Stromal cell of bone marrow (primary cell): ENCODE data around the gene TOX2.

Experiments used
- DNase-seq: peaks from one replicate; pipeline ENCODE4 v3.0.0-alpha.2; 2012; ENCODE audit warnings: low read depth

Gene TOX2

DNA sequence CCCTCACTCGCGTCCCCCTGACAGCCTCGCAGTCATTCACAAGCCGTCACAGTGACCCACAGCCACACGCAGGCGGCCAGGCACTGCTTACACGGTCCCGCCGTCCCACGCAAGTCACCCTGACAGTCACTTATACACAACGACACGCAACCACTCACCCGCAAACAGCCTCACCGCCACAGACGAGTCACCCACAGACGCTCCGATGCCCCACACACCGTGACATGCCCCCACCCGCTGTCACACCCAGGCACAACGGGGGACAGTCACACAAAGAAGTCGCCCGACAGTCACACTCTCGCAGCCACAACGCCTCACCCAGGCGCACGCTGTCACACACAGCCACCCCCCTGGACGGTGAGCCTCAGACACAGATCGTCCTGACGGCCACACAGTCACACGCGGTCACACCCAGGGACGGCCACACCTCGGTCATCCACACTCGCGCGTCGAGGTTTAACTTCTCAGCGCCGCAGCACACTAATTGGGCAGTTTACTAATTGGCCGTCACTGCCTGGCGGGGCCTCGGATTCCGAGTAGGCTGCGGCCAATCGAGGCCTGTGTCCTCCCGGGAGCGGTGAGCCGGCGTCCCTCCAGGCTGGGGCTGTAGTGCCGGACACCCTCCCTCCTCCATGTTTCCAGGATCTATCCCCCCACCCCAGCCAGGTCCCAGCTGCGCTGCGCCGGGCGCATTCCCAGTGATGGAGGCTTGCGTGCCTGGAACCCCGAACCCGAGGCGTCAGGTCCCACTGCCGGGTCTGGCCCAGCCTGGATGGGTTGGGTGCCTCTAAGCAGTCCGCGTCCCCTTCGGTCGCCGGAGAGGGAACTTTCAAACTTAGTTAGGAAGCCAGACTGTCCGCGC lies 790 bp downstream of the TOX2 start:
- no peak for DNase-seq

DNA sequence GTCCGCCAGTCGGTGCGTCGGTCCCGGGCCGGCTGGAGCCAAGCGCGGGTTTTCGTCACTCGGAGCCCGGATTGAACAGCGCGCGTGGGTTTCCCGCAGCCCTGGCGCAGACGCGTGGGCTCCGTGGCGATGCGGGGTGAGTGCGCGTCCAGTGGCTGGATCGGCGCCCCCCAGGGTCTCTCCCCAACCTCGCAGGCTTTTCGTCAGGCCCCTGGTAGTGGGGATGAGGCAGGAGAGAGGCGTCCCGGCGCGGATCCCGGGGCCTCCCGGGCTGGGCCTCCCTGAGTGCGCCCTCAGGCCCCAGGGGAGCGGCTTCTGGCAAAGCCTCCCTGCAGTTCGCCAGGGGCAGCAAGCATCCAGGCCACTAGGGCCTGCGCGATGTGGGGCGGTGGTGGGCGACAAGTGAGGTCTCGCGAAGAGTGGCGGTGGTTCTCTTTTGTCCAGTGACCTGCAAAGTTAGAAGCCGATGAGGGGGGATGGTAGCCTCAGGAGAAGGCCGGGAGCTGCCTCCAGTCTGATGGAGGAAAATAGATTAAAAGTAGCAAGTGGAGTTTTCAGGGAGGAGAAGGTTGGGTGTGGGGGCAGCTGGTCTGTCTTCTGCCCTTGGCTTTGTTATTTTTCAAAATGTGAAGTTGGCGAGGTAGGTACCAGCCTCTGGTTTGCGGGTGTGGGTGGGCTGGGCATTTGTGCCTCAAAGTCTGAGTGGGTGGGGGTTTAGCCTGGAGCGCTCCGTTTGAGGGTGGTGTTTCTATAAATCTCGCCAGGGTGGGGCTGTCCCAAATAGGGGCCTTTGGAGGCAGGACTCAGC lies 1.6 kb downstream of the TOX2 start:
- no peak for DNase-seq

DNA sequence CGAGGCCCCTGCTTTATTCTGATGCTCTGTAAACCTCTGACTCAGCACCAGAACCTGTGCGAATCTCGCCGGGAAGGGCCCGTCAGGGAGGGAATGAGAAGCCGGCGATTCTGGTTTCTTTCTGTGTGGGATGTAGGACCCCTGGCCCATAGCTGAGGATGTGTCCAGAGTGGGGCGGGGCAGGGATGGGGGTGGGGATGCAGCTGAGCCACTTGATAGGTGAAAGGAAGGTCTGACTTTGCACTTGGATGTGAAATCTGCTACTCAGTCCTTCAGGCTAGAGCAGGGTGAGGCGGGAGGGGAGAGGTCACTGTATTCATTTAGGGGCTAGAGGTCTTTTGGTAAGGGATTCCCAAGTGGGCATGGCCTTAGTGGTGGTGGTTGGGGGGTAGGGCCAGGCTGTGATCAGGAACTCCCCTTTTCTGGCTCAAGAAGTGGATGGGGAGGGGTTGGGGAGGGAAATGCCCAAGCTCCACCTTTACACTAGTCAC lies 2.3 kb downstream of the TOX2 start:
- DNase-seq, result no peak

DNA sequence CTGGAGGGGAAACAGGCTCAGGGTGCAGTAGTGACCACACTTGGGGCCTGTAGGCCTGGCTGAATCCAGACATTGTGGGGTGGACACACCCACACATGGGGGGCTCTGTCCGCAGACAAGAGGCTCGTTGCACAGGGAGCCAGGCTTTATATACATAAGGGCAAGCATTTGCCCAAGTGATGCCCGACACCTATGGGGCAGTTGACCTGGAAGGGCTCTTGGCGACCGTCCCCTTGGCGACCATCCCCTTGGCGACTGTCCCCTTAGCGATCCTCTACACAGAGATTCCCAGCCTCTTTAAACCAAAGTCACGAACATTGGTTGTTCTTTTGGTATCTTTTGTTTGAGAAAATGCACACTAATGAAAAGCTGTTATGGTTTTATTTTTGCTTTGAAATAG lies 2.7 kb downstream of the TOX2 start:
- no peak for DNase-seq

DNA sequence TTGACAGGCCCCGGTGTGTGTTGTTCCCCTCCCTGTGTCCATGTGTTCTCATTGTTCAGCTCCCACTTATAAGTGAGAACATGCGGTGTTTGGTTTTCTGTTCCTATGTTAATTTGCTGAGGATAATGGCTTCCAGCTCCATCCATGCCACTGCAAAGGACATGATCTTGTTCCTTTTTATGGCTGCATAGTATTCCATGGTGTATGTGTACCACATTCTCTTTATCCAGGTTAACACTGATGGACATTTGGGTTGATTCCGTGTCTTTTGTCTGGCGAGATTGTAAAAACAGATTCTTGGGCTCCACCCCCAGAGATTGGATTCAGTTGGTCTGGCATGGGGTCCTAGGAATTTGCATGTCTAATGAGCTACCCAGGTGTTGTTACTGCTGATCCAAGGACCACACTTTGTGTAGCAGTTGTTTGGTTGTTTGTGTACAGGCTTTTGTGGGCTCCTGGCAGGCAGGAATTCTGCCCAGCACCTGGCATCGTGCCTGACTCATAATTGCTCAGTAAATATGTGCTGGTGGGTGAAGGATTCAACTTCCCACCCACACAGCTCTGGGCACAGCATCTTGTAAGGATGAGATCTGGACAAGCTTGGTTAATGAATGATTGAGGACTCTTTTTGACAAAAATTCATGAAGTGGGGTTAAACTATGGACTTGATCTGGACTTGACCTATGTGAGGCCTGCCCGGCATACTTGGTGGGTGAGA lies 5.2 kb downstream of the TOX2 start:
- DNase-seq, result no peak

DNA sequence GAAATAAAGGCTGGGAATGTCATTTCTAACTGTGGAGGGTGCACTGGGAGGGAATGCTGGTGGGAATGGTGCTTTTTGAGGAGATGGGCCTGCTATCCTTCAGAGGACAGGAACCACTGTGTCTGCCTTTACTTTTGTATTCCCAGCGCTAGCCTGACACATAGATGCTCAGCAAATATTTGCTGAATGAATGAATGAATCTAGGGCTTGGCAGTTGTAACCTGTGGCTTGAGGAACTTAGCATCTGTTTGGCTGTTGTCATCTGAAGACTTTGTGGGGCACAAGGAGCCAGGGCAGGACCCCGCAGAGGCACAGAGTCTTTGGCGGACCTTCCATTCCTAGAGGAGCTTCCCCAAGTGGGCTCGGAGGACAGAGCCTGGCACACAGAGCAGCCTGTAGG lies 6.1 kb downstream of the TOX2 start:
- DNase-seq, result no peak

DNA sequence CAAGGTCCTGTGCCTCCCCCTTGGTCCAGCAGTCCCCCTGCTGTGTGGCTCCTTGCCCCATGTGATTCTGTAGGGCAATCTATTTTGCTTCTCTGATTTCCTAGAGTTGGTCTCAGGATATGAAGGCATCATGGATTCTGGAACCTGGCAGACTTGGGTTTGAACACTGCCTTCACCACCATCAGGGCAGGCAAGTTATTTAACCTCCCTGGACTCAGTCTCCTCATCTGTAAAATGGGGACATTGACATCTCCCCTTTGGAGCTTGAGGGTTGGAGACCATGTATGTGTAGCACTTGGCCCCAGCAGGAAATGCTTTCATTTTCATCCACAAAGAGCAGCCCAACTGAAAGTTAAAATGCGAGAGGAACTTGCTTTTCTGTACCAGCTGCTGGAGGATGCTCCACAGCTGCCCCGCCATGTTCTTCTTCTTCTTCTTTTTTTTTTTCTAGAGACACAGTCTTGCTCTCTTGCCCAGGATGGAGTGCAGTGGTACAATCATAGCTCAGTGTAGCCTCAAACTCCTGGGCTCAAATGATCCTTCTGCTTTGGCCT lies 6.7 kb downstream of the TOX2 start:
- DNase-seq, result no peak

DNA sequence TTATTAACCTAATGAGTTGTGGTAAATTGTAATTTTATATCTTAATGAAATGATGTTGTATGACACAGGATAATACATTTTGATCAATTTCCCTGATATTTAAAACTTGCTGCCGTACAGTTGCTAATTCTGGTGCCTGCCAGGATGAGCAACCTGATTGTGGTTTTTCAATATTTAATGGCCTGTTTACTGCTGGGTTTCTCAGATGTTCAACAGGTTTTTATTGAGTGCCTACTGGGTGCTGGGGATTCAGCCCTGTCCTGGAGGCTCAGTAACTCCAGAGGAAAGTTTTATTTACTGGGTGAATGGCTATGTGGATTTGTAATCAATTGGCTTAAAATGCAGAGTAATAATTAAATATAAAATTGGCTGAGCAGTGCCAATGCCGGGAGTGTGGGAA lies 8.0 kb downstream of the TOX2 start:
- no peak for DNase-seq

DNA sequence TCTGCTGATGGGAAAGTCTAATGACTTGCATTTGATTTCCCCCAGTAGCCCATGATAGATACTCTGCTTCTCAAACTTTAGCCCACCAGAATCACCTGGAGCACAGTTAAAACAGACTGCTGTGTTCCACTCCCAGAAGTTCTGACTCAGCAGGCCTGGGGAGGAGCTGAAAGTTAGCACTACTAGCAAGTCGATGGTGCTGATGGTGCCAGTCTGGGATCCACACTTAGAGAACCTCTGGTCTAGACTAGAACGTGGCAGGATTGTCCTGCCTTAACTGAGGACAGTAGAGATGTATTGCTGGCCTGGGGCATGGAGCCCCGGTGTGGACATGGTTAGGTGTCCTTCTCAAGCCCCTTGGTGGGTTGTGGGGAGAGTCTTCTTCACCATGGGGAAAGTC lies 8.7 kb downstream of the TOX2 start:
- DNase-seq, result no peak

DNA sequence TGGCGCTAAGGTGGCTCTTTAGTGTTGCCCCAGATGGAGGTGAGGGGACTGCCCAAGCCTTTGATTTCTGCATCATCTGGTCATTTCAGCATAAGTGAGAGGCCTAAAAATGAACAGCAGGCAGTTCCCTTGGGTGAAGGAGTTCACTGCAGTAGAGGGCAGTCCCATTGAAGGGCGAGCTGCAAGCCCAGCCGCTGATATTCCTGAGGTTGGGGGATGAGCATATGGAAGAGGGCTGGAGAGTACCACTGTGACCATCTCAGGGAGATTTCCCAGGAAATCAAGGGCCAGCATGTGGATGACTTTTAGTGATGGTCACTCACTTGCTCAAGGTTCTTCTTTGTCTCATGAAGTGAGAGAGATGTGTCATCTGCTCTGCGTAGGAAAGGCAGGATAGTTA lies 9.3 kb downstream of the TOX2 start:
- no peak for DNase-seq

DNA sequence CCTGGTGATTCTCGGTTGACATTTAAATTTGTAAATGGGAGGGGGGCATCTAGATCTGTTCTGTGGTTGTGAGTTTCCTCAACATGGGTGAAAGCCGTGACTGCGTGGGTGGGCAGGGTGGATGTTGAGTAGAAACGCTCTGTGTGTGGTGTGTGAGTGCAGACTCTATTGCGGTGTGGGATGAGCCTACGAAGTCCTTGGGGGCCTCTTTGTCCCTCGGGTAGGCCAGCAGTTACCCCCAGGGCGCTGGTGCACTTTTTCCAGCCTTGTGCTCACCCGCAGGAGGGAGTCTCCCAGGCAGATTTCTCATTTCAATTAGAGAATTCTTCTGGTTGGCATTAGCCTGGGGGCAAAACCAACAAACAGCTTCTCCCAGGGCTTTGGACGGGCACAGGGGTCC lies 10.6 kb downstream of the TOX2 start:
- no peak for DNase-seq

DNA sequence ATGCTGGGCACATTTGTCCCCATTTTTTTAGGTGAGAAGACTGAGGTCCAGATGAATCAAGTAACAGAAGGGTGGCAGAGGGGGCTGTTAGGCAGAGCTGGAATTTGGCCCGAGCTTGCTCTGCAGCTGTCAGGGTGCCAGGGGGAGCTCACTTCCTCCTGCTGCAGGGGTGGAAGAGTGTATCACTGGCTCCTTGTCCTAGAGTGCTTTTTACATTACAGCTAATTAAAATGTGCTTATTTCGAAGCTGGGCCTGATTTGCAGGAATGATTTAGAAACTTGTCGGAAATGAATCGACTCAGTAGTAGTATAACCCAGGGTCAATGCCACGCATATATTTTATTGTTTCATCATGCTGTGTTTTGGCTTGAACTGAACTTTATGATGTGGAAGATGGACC lies 11.1 kb downstream of the TOX2 start:
- no peak for DNase-seq

DNA sequence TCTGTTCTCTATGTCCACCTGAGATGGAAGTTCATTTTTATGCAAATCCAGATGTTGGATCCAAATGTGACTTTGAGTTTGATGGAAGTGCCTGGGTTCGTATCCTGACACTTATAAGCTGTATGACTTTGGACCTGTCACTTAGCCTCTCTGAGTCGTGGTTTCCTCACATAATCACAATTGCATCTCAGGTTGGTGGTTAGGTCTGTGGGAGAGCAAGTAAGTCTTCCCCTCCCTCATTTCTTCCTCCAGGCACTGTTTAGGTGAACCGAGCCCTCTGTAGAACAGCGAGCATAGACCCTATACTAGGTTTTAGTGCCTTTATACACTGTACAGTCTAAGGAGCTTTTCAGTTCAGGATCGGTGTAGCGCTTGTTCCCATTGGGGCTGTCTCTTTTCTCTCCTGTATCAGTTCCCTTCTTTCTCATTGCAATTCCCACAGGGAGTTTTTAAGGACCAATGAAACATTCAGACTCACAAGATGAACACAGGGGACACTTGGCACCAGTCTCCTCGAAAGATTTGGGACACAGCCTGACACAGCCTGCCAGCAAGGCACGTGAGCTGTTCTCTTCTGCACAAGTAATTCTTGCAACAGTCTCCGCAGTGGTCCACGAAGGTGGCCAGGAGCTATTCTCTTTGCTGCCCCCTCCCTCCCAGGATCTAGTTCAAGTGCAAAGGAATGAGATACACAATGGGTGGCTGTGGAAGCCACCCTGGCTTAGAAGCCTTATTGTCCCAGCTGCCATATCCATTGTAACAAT lies 11.8 kb downstream of the TOX2 start:
- no peak for DNase-seq

DNA sequence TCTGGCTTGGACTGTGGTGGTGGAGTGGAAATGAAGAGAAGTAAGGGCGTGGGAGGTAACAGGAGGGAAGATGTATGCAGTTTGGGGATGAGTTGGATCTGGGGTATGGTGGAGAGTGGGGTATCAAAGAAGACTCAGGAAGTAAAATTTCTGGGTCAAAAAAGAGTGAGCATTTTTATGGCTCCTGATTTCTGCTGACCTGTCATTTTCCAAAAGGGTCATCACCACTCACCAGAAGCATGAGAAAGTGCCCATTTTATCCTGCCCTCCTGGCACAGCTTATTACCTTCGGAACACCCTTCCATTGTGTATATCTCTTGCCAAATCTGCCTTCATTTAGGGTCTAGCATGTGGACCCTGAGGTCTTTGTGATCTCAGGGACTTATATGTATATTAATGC lies 17.3 kb downstream of the TOX2 start:
- no peak for DNase-seq

DNA sequence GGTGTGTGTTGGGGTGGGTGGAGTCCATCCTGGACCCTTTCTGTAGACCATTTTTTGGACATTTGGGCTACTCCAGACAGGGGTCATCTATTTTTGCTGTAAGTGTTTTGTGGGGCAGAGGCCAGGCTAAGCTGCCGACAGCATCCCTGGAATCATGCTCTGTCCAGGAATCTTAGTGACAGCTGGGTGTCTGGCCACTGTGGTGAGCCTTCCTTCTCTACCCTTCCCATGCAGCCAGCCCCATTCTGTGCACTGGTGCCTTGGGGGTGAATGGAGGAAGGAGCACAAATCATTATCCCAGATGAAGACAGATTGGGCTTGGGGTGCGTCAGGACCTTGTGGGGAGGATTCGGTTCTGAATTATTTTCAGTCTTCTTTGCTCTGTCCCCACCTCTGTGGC lies 20.2 kb downstream of the TOX2 start:
- no peak for DNase-seq

DNA sequence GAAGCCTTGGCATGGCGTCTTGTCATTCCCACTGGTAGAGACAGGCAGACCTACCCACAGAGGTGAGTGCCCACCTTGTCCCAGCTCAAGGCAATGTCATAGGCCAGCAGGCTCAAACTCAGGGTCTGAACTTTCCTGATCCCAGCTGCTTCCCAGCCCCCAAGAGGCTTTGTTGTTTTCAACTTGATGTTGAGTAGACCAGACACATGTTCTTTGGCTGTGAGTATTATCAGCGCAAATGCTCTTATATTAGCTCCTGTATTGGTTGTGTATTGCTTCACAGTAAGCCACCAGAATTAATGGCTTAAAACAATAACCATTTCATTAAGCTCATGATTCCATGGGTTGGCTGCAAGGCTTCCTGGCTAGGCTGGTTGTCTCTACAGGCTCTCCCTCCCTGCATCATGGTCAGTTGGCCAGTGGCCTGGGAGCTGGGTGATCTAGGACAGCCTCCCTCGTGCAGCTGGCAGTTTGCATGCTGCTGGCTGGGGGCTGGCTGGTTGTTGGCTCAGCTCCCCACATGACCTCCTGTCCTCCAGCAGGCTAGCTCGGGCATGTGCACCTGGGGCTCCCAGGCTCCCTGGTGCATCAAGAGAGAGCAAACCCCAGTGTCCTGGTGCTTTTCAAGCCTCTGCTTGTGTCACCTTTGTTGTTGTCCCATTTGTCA lies 21.6 kb downstream of the TOX2 start:
- DNase-seq, result no peak

DNA sequence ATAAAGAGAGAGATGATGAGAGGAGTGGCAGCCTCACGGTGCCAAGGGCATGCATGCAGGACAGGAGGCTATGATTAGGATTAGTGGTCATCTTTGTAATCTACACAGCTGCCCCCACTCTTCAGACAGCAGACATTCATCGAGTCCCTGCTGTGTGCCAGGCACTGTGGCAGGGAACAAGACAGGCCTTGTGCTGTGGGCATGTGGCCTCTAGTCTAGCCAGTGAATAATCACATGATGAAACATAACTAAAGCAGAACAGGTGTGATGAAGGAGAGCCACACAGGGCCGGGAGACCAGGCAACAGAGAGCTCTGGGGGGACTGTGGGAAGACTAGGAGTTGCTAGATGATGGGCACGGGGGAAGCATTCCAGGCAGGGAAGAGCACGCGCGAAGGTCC lies 22.2 kb downstream of the TOX2 start:
- DNase-seq, result no peak

DNA sequence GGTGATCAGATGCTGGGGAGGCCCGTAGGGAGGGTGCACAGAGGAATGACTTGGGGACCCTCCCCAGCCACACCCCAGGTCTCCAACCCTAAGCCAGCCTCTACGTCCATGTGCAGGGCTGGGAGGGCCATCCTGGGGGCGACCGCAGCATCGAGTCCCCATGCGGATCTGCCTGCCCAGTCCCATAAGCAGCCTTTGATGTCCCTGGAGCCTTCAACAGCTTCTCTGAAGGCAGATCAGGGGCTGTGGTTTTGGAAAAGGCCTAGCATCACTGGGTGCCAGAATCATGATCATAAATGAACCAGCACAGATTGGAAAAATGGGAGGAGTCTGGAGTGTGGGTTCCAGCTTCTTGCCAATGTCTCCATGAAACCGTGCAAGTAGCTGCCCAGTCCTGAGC lies 22.9 kb downstream of the TOX2 start:
- DNase-seq, result peak; percentile 75

DNA sequence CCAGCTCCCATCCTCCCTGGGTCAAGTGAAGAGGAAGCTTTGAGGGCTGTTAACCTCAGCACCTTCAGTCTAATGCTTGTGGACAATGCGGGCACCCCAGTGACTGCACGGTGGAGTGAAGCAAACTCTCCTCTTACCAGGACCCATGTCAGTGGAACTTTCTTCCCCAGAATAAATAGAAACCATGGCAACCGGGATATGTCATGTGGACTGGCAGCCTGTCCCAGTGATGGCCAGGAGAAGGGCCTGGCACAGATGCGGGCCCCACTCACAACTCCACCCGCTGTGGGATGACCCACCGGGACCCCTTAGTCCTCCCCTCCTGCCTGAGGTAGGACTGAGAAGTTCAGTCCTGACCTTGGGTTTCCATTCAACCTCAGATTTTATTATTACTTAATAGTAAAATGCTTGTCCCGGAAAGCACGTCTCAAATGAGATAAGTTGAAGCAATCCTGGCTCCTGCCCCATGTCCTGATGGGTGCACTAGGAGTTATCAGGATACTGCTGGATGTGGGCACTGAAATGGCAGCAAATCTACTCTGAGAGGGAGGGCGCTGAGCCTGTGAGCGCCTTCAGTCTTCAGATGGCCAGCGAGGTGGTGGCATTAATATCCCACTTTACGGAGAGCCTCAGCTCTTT lies 23.5 kb downstream of the TOX2 start:
- DNase-seq, result peak; percentile 46

DNA sequence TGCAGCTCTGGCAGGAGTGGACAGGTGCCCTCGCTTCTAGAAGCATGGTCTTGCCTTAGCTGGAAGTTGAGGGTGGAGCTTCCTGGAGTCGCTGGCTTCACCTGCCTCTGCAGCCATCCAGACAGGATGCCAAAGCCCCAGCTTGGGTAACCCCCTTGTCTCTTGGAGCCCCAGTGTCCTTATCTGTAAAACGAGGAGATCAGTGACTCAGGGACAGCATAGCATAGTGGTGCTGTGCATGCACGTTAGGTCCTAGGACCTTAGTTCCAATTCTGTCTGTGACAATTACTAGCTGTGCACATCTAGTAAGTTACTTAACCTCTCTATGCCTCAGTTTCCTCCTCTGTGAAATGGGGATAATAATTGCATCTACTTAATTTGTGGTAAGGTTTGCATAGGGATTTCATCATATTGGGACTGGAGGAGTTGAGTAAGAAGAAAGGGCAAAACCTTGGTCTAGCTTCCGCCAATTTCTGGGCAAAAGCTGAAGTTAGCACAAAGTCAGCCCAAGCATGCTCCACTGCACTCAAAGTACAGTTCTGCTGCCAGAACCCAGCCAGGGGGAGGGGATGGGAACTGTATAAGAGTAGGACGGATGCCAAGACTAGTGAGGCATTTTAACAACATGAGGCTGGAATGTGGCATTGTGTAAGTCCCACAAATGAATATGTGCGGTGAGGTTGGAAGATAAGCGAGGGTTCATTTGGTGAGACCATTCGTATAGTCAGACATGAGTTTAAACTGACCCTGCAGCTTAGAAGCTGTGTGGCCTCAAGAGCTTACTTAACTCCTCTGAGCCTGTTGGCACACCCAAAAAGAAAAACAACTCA lies 24.5 kb downstream of the TOX2 start:
- peak; percentile 99 for DNase-seq
